Duodenal mucosa (tissue), 2 donors: ENCODE results near the gene ERVV-1.
"Not testable (repeated sequence)": the region's sequence is repeated elsewhere in the genome, so short reads cannot be mapped to it uniquely, and the experiment has no call there.

ENCODE experiments used
- H3K27ac ChIP-seq: one replicate; pipeline ENCODE4 v1.7.0; 2013; ENCODE audit warnings: low read depth, low read length
- H3K27me3 ChIP-seq, 2 donors: one replicate each; pipeline ENCODE4 v1.7.0; 2013; ENCODE audit warnings: low read length in 2 of 2, control low read depth in 1 of 2; ENCODE audit not compliant: insufficient read depth in 2 of 2, control insufficient read depth in 1 of 2
- H3K36me3 ChIP-seq, 2 donors: one replicate each; pipeline ENCODE4 v1.7.0; 2013; ENCODE audit warnings: low read length in 2 of 2, control low read depth in 1 of 2; ENCODE audit not compliant: insufficient read depth in 2 of 2, control insufficient read depth in 1 of 2
- H3K4me1 ChIP-seq, 2 donors: one replicate each; pipeline ENCODE4 v1.7.0; 2013; ENCODE audit warnings: low read length in 2 of 2, control low read depth in 1 of 2; ENCODE audit not compliant: insufficient read depth in 2 of 2, control insufficient read depth in 1 of 2
- H3K4me3 ChIP-seq, 2 donors: one replicate each; pipeline ENCODE4 v1.7.0; 2013; ENCODE audit warnings: low read length in 2 of 2, low read depth in 1 of 2
- H3K9ac ChIP-seq, 2 donors: one replicate each; pipeline ENCODE4 v1.7.0; 2013; ENCODE audit warnings: low read length in 2 of 2, low read depth in 1 of 2
- H3K9me3 ChIP-seq, 2 donors: one replicate each; pipeline ENCODE4 v1.7.0; 2013; ENCODE audit warnings: low read length in 2 of 2, control low read depth in 1 of 2; ENCODE audit not compliant: control insufficient read depth in 1 of 2

The ERVV-1 gene

DNA sequence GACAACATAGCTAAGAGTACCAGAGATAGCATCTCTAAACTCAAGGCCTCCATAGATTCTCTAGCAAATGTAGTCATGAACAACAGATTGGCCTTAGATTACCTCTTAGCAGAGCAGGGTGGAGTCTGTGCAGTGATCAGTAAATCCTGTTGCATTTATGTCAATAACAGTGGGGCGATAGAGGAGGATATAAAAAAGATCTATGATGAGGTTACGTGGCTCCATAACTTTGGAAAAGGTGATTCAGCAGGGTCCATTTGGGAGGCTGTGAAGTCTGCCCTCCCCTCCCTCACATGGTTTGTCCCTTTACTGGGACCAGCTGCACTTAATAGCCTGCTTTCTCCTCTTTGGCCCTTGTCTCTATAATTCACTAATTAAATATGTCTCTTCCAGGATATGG, 1.4 kb downstream of the ERVV-1 start:
- H3K36me3 ChIP-seq = no peaks in the 10 kb centered on the region
- H3K9me3 ChIP-seq = peaks cover 21 to 38% of the 10 kb centered on the region in 2 donors
- no peaks in the 10 kb centered on the region for H3K4me1 ChIP-seq
- no peaks in the 10 kb centered on the region for H3K27me3 ChIP-seq
- peak overlapping the region in 1 of 2 donors; percentile 12 for H3K4me3 ChIP-seq
- H3K9ac ChIP-seq = no peak overlapping the region
- H3K27ac ChIP-seq = no peak overlapping the region

DNA sequence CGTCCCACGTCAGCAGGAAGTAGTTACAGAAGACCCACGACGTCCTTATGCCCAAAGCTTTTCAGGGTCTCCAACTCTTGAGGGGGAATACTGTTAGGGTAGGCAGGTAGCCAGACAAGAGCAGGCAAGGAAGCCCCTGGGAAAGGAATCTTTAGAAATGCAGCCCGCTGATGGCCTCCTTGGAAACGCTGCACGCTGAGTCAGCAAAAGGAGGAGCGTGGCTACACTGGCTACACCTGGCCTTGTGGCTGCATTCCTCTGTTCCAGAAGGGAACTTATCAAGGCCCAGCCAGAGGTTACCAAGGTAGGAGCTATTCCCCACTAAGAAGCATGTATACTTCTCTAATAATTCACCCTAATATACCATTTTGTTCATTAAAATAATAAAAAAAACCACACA, 2.0 kb downstream of the ERVV-1 start:
- Histone ChIP-seq H3K4me3 (no peak overlapping the region), H3K4me1 (no peaks in the 10 kb centered on the region), H3K9me3 (peaks cover 20 to 40% of the 10 kb centered on the region in 2 donors), H3K9ac (no peak overlapping the region), H3K27ac (no peak overlapping the region), H3K36me3 (no peaks in the 10 kb centered on the region), H3K27me3 (no peaks in the 10 kb centered on the region)

DNA sequence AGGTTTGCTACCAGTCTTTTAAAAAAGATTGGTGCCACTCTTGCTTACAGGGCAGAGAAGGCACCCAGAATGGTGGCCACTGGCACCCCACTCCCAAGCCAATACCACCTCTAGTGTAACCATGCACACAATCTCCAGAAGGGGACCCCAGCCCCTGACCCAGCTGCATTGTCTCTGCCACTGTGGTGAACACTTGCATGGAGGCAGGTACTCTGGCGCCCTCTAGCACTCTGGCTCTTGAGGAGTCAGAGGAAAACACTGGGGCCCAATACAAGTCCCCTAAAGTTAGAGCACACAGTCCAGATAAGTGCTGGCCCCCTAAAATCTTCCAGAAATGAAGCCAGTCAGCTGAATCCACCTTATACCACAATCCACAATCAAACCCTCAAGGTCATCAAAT, 6.0 kb downstream of the ERVV-1 start:
- H3K9me3 ChIP-seq = peaks cover 24 to 33% of the 10 kb centered on the region in 2 donors
- H3K27ac ChIP-seq = no peak overlapping the region
- no peaks in the 10 kb centered on the region for H3K4me1 ChIP-seq
- no peaks in the 10 kb centered on the region for H3K27me3 ChIP-seq
- H3K36me3 ChIP-seq = no peaks in the 10 kb centered on the region
- no peak overlapping the region for H3K9ac ChIP-seq
- no peak overlapping the region for H3K4me3 ChIP-seq

DNA sequence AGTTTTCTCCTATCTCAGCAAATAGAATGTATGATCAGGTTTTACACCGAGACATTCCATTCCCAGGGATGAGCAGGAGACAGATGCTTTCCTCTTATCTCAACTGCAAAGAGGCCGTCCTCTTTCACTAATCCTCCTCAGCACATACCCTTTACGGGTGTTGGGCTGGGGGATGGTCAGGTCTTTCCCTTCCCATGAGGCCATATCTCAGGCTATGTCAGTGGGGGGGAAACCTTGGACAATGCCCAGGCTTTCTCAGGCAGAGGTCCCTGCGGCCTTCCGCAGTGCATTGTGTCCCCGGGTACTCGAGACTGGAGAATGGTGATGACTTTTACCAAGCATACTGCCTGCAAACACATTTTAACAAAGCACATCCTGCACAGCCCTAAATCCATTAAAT, 14.6 kb downstream of the ERVV-1 start:
- H3K36me3 ChIP-seq, H3K4me1 ChIP-seq, H3K27ac ChIP-seq, H3K4me3 ChIP-seq, H3K9ac ChIP-seq, H3K27me3 ChIP-seq: not testable (repeated sequence)
- peaks cover 31 to 37% of the 10 kb centered on the region in 2 donors for H3K9me3 ChIP-seq

DNA sequence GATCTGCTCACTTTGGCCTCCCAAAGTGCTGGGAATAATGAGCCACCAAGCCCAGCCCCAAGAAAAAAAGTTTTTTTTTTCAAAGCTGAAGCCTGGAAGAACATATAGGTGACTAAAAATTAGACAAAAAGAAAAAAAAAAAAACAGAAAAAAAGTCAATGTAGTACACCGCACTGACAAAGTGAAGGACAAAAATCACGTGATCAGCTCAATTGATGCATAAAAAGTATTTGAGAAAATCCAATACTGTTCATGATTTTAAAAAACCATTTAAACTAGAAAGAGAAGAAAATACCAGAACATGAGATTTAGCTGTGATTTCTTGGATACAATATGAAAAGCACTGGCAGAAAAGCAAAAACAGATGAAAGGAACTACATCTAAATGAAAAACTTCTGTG, 20.3 kb downstream of the ERVV-1 start:
- peaks cover 53 to 62% of the 10 kb centered on the region in 2 donors for H3K9me3 ChIP-seq
- no peak overlapping the region for H3K4me3 ChIP-seq
- no peak overlapping the region for H3K9ac ChIP-seq
- no peaks in the 10 kb centered on the region for H3K4me1 ChIP-seq
- no peak overlapping the region for H3K27ac ChIP-seq
- H3K27me3 ChIP-seq = no peaks in the 10 kb centered on the region
- H3K36me3 ChIP-seq = no peaks in the 10 kb centered on the region

DNA sequence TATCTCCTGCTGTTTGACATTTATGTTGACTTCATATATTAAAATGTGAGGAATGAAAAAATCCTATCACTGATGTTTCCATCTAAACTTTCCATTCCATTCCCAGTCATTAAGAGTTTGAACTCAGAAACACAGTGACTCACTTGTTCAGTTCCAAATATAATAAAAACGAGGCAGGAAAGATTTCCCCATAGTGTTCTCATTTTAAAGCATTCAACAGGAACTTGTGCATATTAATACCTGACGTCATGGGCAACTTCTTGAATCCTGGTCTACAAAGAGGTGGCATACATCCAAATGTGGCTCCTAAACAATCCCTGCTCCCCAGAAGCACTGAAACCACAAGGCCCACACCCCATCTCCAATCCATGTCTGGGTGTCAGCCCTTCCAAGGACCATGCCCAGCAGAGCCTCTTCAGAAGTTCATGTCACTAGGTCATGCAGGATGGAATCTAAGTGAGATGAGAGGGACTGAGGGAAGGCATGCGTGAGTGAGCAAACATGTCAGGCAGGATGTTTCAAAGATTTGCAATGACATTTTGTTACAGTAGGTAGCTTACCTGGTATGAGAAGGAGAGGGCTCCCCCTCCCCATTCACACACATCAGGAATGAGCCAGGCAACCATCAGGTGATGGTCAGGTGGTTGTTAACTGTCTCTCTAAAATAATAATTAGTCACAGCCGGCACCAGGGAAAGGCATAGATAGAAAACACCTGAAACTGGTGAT, 21.4 kb downstream of the ERVV-1 start:
- peaks cover 48 to 60% of the 10 kb centered on the region in 2 donors for H3K9me3 ChIP-seq
- no peaks in the 10 kb centered on the region for H3K4me1 ChIP-seq
- H3K27me3 ChIP-seq = no peaks in the 10 kb centered on the region
- H3K36me3 ChIP-seq = no peaks in the 10 kb centered on the region
- no peak overlapping the region for H3K27ac ChIP-seq
- H3K9ac ChIP-seq = no peak overlapping the region
- H3K4me3 ChIP-seq = no peak overlapping the region

DNA sequence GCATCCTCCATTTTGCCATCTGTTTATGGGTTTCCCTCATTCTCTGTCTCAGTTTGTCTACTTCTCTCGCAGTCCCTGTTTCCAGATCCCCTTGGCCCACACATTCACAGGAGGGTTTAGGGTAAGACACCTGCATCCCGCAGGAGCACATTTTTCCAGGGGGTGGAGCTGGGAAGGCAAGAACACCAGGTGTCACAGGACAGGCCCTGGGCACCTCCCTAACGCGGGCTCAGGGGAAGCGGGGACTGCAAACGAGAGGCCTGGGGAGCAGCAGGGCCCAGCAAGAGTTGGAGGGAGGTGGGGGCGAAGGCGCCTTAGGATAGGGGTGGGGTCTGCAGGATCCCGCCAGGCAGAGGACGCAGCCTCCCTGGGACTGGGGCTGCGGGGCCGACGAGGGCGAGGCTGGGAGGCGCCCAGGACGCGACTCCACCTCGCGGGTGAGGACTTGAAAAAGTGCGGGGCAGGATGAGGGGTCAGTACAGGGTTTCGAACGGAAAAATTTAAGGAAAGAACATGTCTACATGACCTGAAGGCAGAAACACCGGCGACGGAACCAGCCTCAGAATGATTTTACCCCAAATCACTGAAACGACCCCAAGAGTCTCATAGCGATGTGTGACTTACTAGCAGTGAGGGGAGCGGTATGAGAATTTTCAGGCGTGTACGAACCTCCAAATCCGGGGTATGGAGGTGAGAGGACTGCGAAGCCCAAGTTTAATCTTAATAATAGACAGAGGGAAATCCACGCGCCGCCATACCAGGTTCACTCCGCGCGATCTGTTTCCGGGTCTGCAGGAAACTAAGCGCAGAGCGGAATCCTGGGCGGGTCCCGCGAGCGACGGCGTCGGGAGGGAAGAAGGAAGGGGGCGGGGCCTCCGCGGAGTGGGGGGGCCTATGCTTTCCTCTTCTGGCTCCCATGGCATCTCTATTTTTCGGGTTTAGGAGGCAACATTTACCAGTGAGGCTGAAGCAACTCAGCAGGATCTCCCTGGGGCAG, 23.7 kb downstream of the ERVV-1 start:
- Histone ChIP-seq H3K4me3 (peak overlapping the region; percentile 40 to 50), H3K27ac (no peak overlapping the region), H3K4me1 (no peaks in the 10 kb centered on the region), H3K36me3 (no peaks in the 10 kb centered on the region), H3K9me3 (peaks cover 39 to 58% of the 10 kb centered on the region in 2 donors), H3K27me3 (no peaks in the 10 kb centered on the region), H3K9ac (no peak overlapping the region)

DNA sequence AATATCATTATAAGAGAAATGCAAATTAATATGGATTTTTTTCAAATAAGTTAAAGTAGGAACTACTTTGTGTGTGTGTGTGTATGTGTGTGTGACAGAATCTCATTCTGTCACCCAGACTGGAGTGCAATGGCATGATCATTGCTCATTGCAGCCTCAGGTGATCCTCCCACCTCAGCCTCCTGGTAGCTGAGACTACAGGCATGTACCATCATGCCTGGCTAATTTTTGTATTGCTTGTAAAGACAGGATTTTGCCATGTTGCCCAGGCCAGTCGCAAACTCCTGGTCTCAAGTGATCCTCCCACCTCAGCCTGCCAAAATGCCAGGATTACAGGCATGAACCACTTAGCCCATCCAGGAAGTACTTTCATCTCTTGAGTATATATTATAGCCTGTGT, 27.6 kb downstream of the ERVV-1 start:
- Histone ChIP-seq H3K4me3 (no peak overlapping the region), H3K27ac (no peak overlapping the region), H3K4me1 (no peaks in the 10 kb centered on the region), H3K9ac (no peak overlapping the region), H3K27me3 (no peaks in the 10 kb centered on the region), H3K9me3 (peaks cover 36 to 57% of the 10 kb centered on the region in 2 donors), H3K36me3 (no peaks in the 10 kb centered on the region)

DNA sequence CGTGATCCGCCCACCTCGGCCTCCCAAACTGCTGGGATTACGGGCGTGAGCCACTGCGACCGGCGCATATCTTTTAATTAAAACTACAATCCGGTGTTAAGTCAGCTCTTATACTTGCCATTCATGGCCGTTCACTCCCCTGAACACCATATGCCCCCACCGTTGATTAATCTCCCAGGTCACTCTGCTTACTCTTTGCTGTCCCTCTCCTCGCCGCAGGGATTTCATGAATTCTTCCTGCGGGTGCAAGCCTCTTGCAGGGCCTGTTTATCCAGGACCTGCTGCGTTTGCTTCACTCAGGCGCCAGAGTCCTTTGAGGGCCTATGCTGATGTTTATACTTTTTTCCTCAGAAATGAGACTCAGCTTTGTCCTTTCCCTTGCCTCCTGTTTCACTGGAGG, 31.8 kb downstream of the ERVV-1 start:
- Histone ChIP-seq H3K36me3 (no peaks in the 10 kb centered on the region), H3K27me3 (no peaks in the 10 kb centered on the region), H3K27ac (no peak overlapping the region), H3K9me3 (peaks cover 31 to 37% of the 10 kb centered on the region in 2 donors), H3K9ac (no peak overlapping the region), H3K4me3 (no peak overlapping the region), H3K4me1 (no peaks in the 10 kb centered on the region)

DNA sequence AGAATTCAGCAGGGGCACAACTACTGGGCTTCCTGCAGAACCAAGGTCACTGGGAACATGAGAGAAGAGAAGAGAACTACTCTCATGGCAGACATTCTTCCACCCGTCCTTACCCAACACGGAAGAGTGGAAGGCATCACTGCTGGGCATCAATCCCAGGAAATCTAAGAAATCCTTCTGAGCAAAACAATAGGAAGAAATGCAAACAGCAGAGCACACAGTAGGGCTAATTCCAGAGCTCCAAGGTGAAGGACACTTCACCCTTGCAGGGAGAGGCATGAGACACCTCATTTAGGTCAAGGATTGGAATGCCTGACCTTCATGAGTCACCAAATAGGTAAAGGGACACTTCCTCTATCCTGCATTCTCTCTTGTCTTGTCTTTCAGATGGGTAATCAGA, 33.7 kb downstream of the ERVV-1 start:
- peaks cover 31% of the 10 kb centered on the region in 2 donors for H3K9me3 ChIP-seq

More for the DNA sequence above, 33.7 kb downstream of the ERVV-1 start:
- Histone ChIP-seq H3K27me3 (no peaks in the 10 kb centered on the region), H3K4me3 (peak overlapping the region in 1 of 2 donors; percentile 10), H3K4me1 (no peaks in the 10 kb centered on the region), H3K27ac (no peak overlapping the region), H3K36me3 (no peaks in the 10 kb centered on the region), H3K9ac (no peak overlapping the region)
